ENCODE results near the gene CFAP58. TPM values are rescaled to one million over a fixed set of nuclear protein-coding genes. Genes with fewer than 3 reads are reported as not detected.

The CFAP58 gene
- polyA plus RNA-seq, 3 donors: 0.16 TPM; not detected in 2

DNA sequence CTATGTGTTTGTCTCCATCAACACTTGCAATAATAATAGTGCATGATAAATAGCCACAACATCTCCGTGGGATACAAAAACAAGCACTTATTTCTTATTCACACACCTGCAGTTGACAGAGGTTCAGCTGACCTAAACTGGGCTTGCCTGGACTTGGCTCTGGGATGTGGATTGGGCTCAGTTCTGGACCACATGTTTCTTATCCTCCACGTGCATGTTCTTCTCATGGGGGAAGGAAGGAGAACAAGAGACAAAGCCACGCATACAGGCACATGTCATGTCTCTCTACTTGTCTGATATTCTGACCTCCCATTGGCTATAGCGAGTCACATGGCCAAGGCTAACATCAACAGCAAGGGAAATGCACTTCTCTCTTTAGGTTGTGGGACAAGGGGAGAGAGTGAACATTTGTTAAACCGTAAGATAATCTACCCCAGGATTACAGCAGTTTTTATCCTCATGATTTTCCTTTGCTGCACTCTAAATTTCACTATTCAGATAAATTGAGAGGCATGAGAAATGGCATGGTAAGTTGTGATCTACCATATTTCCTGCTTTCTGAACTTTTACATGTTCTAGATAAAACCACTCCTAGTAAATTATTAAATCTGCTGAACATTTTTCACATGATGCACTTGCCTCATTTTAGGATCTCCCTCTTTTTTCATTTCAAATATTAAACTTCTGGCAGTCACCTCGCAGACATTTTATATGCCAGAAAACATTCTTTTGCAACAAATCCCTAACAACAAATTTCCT is 33.7 kb downstream of the CFAP58 start:
- peak overlapping the region; percentile 20 for H2AFZ ChIP-seq (ENCODE audit: insufficient read depth, low read depth, low read length, poor library complexity, severe bottlenecking)
- no peaks in the 10 kb centered on the region for H3K36me3 ChIP-seq (replicated peaks in 1 of 2; ENCODE audit: control insufficient read depth in 1 of 2, insufficient read depth in 2 of 2, low read length in 2 of 2)
- no peaks in the 10 kb centered on the region for H4K20me1 ChIP-seq (ENCODE audit: insufficient read depth, low read length)
- no peak overlapping the region for H3K4me2 ChIP-seq (replicated peaks; ENCODE audit: extremely low read depth, low read length, poor library complexity, severe bottlenecking)
- H3K4me3 ChIP-seq (replicated peaks in 1 of 3; ENCODE audit: low read depth in 2 of 3, low read length in 3 of 3): no peak overlapping the region
- Mint-ChIP-seq H3K4me1 (peaks cover 2% of the 10 kb centered on the region), H3K9me3 (no peaks in the 10 kb centered on the region), H3K4me3 (no peak overlapping the region), H3K27ac (no peak overlapping the region), H3K27me3 (ENCODE audit: low read depth in 3 of 3) (peaks cover 9 to 11% (median 9%) of the 10 kb centered on the region in 3 donors), H3K36me3 (no peaks in the 10 kb centered on the region)
- H3K27me3 ChIP-seq (ENCODE audit: control insufficient read depth in 2 of 2, insufficient read depth in 2 of 2, low read length in 2 of 2): peaks cover 2 to 16% of the 10 kb centered on the region in 2 donors
- no peaks in the 10 kb centered on the region for H3K9me3 ChIP-seq (replicated peaks in 1 of 2; ENCODE audit: control insufficient read depth in 1 of 2, insufficient read depth in 1 of 2, low read length in 2 of 2)
- TF ChIP-seq, protein P1, sequence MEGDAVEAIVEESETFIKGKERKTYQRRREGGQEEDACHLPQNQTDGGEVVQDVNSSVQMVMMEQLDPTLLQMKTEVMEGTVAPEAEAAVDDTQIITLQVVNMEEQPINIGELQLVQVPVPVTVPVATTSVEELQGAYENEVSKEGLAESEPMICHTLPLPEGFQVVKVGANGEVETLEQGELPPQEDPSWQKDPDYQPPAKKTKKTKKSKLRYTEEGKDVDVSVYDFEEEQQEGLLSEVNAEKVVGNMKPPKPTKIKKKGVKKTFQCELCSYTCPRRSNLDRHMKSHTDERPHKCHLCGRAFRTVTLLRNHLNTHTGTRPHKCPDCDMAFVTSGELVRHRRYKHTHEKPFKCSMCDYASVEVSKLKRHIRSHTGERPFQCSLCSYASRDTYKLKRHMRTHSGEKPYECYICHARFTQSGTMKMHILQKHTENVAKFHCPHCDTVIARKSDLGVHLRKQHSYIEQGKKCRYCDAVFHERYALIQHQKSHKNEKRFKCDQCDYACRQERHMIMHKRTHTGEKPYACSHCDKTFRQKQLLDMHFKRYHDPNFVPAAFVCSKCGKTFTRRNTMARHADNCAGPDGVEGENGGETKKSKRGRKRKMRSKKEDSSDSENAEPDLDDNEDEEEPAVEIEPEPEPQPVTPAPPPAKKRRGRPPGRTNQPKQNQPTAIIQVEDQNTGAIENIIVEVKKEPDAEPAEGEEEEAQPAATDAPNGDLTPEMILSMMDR (IDR thresholded peaks at IDR 0.05): no peak
- 100% methylated on average over 1 of the region's 6 CpGs for WGBS (ENCODE audit: insufficient coverage)
- H3K27ac ChIP-seq (ENCODE audit: low read depth in 1 of 2, low read length in 2 of 2): no peak overlapping the region
- H3K4me1 ChIP-seq (ENCODE audit: control insufficient read depth in 1 of 2, insufficient read depth in 2 of 2, low read length in 2 of 2): no peaks in the 10 kb centered on the region
- peak; percentile 12 to 40 (median 15) for DNase-seq
- H3K9ac ChIP-seq (ENCODE audit: insufficient read depth, low read length, poor library complexity, severe bottlenecking): no peak overlapping the region
- intact Hi-C loops (cut with micrococcal nuclease): no loop called here
- H3K79me2 ChIP-seq (ENCODE audit: insufficient read depth, low read length): no peaks in the 10 kb centered on the region

DNA sequence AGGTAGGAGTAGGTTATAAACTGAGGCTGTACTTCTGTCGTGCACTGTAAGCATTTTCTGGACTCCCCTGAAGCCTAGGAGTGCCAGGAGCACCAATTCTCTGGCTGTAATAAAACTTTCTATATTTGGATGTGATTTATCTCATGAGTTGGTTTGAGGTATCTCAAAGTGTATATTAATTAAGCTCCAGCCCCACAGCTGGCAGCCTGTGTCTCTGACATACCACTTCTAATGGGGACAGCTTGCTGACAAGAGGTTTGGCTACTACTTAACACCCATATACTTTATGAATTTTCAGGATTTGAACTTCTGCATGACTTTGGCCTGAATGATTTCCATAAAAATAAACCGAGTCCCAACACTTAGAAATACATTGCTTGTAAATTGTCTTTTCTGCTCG is 35.2 kb downstream of the CFAP58 start:
- Histone ChIP-seq H4K20me1 (ENCODE audit: insufficient read depth, low read length) (no peaks in the 10 kb centered on the region), H3K9ac (ENCODE audit: insufficient read depth, low read length, poor library complexity, severe bottlenecking) (no peak overlapping the region), H3K27ac (ENCODE audit: low read depth in 1 of 2, low read length in 2 of 2) (no peak overlapping the region), H3K9me3 (replicated peaks in 1 of 2; ENCODE audit: control insufficient read depth in 1 of 2, insufficient read depth in 1 of 2, low read length in 2 of 2) (no peaks in the 10 kb centered on the region), H3K4me3 (replicated peaks in 1 of 3; ENCODE audit: low read depth in 2 of 3, low read length in 3 of 3) (no peak overlapping the region), H2AFZ (ENCODE audit: insufficient read depth, low read depth, low read length, poor library complexity, severe bottlenecking) (no peak overlapping the region), H3K36me3 (replicated peaks in 1 of 2; ENCODE audit: control insufficient read depth in 1 of 2, insufficient read depth in 2 of 2, low read length in 2 of 2) (no peaks in the 10 kb centered on the region), H3K4me1 (ENCODE audit: control insufficient read depth in 1 of 2, insufficient read depth in 2 of 2, low read length in 2 of 2) (no peaks in the 10 kb centered on the region), H3K79me2 (ENCODE audit: insufficient read depth, low read length) (no peaks in the 10 kb centered on the region), H3K4me2 (replicated peaks; ENCODE audit: extremely low read depth, low read length, poor library complexity, severe bottlenecking) (no peak overlapping the region), H3K27me3 (ENCODE audit: control insufficient read depth in 2 of 2, insufficient read depth in 2 of 2, low read length in 2 of 2) (peaks cover 2 to 17% of the 10 kb centered on the region in 2 donors)
- DNase-seq: no peak
- Mint-ChIP-seq H3K36me3 (no peaks in the 10 kb centered on the region), H3K9me3 (no peaks in the 10 kb centered on the region), H3K4me3 (no peak overlapping the region), H3K27me3 (ENCODE audit: low read depth in 3 of 3) (peaks cover 5 to 11% (median 7%) of the 10 kb centered on the region in 3 donors), H3K27ac (no peak overlapping the region), H3K4me1 (peaks cover 2% of the 10 kb centered on the region)
- TF ChIP-seq, protein P1 (IDR thresholded peaks at IDR 0.05): no peak
- WGBS (ENCODE audit: insufficient coverage): 100% methylated on average over 1 of the region's 3 CpGs
- intact Hi-C loops (cut with micrococcal nuclease): no loop called here
